Fibroblast of skin of left biceps (primary cell): Measurements from ENCODE around the gene BCL7A.
"Not testable (repeated sequence)": the region's sequence is repeated elsewhere in the genome, so short reads cannot be mapped to it uniquely, and the experiment has no call there.

Experiments used
- DNase-seq, 2 experiments: peaks; one replicate each; pipeline ENCODE4 v3.0.0-alpha.2; 2013; ENCODE audit warnings: low read depth in 2 of 2

Gene BCL7A

DNA sequence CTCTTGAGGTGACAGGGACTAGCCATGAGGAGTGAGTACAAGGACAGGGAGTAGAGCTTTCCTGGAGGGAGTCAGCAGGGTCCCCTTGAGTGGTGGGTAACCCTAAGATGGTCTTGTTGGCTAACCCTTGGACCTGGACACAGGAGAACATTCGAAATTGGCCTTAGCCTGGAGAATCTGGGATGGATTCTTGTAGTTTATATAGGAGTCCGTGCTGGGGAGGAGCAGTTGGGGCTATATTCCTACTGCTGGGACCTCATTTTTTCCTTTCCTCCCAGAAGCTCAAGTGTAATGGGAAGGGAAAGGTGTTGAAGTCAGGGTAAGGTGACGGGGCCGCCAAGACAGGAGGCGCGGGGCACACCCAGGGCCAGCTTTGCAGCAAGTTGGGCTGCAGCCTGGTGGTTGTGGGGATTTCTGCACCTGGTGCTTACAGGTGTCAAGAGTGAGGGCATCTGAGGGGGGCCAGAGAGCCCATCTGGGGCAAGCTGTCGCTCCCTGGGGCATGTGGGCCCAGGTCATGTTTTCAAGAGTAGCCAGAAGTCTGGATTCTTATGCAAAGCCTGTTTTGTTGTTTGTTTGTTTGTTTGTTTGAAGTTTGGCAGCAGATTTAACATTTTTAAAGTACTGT lies 5.1 kb downstream of the BCL7A start:
- no peak for DNase-seq

DNA sequence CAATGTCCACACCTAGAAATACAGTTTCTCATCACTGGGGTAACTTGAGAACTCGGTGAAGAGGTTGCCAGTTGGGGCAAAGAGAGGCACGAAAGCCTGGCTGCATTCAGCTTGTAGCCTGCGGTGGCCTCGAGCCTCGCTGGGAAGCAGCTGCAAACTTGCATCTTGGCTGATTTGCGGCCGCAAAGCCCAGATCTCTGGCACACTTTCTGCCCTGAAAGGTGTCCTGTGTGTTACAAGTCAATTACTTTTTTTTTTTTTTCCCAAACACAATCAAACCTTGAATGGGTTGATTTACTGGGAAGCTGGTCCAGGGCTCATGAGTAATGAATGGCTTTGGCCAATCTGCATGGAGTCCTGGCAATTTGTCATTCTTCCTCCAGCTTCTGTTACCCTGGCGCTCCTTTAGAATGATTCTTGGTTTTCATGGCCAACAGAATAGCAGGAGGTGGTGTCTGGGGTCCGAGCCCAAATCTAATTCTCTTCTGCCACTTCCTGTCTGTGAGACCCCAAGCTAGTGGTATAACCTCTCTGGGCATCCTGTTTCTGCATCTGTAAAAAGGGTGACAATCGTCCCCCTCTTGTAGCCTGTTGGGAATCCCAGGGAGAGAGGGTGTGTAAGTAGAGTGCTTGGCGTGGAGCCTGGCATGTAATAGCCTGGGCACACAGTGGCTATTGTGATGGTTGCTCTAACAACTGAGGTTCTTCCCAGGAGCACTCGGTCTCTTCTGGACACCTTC lies 6.7 kb downstream of the BCL7A start:
- no peak for DNase-seq

DNA sequence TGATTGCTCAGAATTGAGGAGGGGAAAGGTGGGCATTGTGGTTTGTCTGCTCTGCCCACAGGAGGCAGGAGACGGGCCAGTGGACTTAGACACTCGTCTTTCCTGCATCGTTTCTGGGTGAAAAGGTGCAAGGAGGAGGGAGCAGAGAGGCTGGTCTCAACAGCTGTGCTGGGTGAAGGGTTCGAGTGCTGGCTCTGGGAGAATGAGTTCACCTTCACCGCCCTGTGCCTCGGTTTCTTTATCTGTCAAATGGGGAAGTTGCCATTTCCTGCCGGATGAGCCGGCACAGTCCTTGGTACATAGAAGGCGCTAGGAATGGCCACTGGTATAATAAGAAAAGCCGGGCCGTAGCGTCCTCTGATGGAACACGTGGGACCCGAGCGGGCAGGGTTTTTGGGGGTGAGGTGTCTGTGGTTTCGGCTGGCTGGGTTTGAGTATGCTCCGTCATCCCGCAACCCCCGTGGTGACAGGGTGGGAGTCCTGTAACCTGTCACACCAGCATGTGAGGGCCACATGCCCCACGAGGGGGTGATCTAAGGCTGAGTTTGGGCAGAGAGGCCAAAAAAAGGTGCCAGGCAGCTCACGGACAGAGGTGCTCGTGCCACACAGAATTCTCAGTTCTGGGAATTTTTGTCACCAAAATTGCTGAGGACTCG lies 7.3 kb downstream of the BCL7A start:
- DNase-seq: no peak

GRCh38 chr12:122029620-122030423 lies 8.1 kb downstream of the BCL7A start:
- DNase-seq: no peak

DNA sequence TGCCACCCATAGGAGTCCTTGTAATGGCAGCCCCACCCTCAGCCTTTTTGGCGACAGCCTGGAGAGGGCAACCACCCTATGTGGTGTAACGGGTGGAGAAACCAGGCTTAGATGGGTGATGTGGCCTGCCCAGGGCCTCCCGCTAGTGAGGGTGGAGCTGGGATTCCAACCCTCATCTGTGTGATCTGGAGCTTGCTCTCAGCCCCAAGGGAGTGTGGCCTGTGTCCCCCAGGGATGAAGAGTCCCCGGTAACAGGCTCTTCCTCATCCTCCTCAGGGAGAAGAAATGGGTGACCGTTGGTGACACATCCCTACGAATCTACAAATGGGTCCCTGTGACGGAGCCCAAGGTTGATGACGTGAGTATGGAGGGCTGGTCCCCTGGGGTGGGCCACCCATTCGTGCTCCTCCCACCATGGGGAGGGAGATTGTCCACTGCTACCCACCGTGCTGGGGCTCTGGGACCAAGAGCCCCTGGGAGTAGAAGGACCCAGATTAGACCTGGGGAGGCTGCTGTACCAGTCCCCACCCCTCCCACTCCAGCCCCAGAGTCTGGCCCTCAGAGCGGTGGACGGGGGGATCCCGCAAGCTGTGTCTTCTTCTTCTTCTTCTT lies 8.8 kb downstream of the BCL7A start:
- no peak for DNase-seq

- no peak for DNase-seq
Measured at GRCh38 chr12:122031342-122032216, 9.9 kb downstream of the BCL7A start.

DNA sequence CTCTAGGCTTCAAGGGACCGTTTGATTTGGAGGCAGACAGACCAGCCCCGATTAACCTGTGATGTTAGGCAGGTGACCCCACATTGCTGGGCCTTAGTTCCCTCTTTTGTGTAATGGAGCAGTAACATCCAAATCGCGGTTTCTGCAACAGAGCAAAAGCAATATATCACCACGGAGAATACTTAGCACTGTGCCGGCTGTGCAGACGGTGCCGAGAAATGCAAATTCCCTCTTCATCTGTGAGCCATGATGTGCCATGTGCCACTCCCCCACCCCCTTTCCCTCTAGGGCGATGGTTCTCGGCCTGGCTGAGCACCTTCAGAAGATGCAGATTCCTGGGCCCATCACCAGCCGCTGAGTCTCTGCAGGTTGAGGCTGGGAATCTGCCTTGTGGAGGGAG lies 10.9 kb downstream of the BCL7A start:
- DNase-seq: no peak

GRCh38 chr12:122035292-122035691 lies 13.6 kb downstream of the BCL7A start:
- DNase-seq: no peak

GRCh38 chr12:122036153-122036552 lies 14.5 kb downstream of the BCL7A start:
- DNase-seq: no peak

DNA sequence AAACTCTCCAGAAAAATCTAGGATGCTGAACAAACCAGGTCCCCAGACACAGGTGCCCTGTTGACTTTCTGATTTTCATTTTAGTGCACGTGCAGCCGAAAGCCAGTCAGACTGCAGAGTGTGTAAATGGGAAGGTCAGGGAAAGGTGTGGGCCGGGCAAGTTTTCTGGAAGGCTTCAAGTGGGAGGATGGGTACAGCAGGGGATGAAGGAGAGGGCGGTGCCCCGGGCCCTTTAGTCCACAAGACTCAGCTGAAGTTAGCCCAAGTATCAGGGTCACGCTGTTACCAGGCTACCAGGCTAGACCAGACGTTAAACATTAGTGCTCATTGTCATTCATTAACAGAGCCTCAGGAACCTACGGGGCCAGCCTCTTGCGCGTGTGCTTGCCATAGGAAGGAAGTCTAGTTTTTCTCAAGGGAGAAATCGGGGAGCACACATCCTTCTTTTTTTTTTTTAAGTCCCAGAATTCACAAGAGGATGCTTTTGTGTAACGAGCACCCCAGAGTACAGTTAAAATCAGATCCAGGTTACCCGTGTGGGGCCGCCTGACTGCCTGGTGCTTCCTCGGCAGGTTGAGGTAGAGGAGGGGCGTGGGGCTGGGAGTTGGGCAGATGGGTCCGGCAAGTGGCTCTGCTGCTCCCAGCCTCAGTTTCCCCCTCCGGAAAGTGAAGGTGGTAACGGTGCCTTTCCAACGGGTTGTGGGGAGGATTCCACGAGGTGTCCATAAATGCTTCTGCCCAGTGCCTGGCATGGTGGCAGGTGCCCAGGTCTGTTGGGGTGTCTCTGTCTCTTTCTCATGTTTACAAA lies 19.1 kb downstream of the BCL7A start:
- DNase-seq: no peak

GRCh38 chr12:122041458-122041857 lies 19.8 kb downstream of the BCL7A start:
- DNase-seq: not testable (repeated sequence)

- no peak for DNase-seq
Measured at GRCh38 chr12:122042910-122043309, 21.2 kb downstream of the BCL7A start.

DNA sequence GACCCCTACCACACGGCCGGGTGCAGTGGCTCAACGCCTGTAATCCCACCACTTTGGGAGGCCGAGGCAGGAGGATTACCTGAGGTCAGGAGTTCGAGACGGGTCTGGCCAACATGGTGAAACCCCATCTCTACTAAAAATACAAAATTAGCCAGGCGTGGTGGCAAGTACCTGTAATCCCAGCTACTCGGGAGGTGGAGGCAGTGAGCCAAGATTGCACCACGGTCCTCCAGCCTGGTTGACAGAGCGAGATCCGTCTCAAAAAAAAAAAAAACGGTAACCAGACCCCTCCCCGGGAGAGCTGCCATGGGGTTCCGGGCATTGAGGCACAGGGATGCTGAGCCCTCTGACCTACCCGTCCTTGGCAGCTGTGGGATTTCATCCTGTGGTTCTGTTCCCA lies 21.8 kb downstream of the BCL7A start:
- no peak for DNase-seq

- no peak for DNase-seq
Measured at GRCh38 chr12:122045262-122045661, 23.6 kb downstream of the BCL7A start.

- no peak for DNase-seq
Measured at GRCh38 chr12:122046145-122046544, 24.5 kb downstream of the BCL7A start.

DNA sequence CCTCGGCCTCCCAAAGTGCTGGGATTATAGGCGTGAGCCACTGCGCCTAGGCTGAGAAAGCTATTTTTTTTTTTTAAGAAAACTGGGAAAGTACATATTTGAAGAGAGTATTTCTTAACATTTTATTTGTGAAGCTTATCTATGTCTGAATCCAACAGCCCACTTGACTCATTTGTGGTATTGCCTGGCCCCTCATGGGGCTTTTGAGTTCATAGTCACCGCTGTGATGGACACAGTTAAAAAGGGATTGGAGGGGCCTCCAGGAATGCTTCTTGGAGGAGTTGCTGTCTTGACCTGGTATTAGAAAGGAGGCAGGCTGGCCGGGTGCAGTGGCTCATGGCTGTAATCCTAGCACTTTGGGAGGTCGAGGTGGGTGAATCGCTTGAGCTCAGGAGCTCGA lies 26.5 kb downstream of the BCL7A start:
- no peak for DNase-seq

- DNase-seq: no peak
Measured at GRCh38 chr12:122049827-122050226, 28.1 kb downstream of the BCL7A start.

DNA sequence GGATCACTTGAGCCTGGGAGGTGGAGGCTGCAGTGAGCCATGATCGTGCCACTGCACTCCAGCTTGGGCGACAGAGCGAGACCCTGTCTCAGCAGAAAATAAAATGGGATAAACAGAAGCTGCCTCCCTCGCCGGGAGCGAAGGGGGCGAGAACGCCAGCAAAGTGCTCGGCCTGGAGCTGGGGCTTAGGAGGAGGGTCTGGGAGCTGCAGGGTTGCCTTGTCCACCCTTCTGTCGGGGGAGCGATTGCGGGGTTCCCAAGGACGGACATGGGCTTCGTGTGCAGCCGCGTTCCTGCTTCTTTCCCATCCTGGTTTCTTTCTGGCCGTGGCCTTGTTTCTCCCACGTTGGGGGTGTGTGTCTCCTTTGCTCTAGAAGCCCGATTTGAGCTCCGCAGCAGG lies 29.0 kb downstream of the BCL7A start:
- DNase-seq: no peak

DNA sequence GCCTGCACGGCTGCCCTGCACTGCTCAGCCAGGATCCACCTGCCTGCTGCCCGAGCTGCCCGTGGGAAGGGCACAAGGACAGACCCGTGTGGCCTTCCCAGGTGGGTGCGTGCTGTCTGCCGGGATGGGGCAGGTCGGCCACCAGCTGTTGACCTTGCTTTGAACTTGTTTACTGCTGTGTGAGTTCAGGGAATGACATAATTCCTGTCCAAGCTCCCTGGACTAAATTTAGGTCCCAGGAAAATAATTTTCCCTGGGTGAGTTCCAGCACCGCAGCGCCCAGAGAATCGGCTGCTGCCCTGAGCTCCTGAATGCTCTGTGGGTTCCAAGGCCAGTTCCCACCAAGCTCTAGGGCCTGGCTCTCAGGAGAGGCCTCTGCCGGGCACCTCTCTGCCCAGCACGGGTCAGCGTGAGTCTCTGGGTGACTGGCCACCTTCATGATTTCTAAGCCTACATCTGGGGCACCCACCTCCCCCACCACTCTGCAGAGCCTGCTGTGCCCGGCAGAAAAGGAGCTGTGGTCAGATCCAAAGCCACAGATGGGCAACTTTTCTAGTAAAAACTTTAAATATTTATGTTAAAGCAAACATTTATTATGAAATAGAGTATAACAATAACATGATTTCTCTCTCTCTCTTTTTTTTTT lies 29.7 kb downstream of the BCL7A start:
- DNase-seq: no peak

DNA sequence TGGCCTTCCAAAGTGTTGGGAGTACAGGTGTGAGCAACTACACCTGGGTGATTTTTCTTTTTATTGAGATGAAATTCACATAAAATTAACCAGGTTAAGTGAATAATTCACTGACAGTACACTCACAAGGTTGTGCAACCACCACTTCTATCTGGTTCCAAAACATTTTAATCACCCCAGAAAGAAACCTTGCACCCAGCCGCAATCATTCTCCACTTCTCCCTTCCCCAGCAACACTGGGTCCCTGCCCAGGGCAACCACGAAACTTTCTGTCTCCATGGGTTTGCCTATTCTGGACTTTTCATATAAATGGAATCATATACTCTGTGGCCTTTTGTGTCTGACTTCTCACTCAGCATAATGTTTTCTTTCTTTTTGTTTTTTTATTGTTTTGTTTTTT lies 30.6 kb downstream of the BCL7A start:
- no peak for DNase-seq
